Urinary bladder (tissue), 4 donors: ENCODE measurements around the gene CRYGN. TPM values are rescaled to one million over a fixed set of nuclear protein-coding genes. Genes with fewer than 3 reads are reported as not detected.

ENCODE experiments used
- DNase-seq: peaks from one replicate; pipeline ENCODE4 v3.0.0-alpha.2; 2015; ENCODE audit errors: extremely low spot score
- H3K27ac ChIP-seq: one replicate; pipeline ENCODE4 v1.5.1; 2013; ENCODE audit warnings: low read depth, mild to moderate bottlenecking, moderate library complexity
- H3K36me3 ChIP-seq: one replicate; pipeline ENCODE4 v1.6.1; 2013; ENCODE audit warnings: mild to moderate bottlenecking, moderate library complexity; ENCODE audit not compliant: insufficient read depth
- H3K4me1 ChIP-seq: one replicate; pipeline ENCODE4 v1.6.1; 2013; ENCODE audit warnings: mild to moderate bottlenecking, moderate library complexity; ENCODE audit not compliant: insufficient read depth
- H3K4me3 ChIP-seq: one replicate; pipeline ENCODE4 v1.5.1; 2013; ENCODE audit warnings: low read depth, low read length
- WGBS: extraction: QIAGEN DNeasy Blood & Tissue Kit; methylation state at CpG from one replicate; pipeline ENCODE4 v1.1.7; 2013; 5-methylcytosine and 5-hydroxymethylcytosine counted together
- polyA plus RNA-seq: library from polyadenylated mRNA; stranded (reverse); fragments of 200-250 nt; gene quantifications from one replicate; pipeline ENCODE4 v1.2.3, GENCODE V29; 2013
- total RNA-seq: library from RNA; depleted of rRNA; stranded (reverse); fragments of >200 nt; gene quantifications from one replicate; pipeline ENCODE4 v1.2.3, GENCODE V29; 2014
- donor health status: healthy with polysubstance abuse.
- donor health status: healthy.

Gene CRYGN
- total and polyA plus RNA-seq, 2 donors, result 0.16 to 0.67 TPM

DNA sequence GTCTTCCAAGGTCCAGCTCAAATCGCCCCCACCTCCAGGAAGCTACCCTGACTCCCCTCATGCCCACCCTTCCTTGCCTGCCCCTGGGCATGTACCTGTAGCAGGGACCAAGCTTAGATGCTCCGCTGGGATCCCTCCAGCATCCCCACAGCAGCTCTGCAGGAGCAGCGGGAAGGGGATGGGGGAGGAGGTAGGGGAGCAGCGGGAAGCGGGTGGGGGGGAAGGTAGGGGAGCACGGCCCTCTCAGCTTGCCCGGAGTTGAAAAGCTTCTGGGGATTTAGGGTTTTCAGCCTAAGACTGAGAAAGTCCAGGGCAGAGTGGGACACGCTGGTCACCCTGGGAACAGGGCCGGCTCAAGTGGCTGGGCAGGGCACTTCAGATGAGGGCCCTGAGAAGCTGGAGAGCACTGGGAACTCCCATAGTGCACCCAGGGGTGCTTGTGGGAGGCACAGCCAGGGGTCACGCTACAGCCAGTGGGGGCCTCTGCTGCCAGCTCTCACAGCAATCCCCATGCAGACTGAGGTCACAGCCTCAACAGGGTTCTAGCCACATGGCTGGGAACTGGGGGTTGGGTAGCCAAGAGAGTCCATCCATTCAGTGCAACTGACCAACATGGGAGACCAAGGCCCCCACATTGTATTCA, 43.5 kb downstream of the CRYGN start:
- Histone ChIP-seq H3K27ac (no peak overlapping the region), H3K4me1 (no peaks in the 10 kb centered on the region), H3K4me3 (no peak overlapping the region), H3K36me3 (no peaks in the 10 kb centered on the region)
- DNase-seq, result no peak
- WGBS, result 86% methylated on average over 10 of the region's 10 CpGs

DNA sequence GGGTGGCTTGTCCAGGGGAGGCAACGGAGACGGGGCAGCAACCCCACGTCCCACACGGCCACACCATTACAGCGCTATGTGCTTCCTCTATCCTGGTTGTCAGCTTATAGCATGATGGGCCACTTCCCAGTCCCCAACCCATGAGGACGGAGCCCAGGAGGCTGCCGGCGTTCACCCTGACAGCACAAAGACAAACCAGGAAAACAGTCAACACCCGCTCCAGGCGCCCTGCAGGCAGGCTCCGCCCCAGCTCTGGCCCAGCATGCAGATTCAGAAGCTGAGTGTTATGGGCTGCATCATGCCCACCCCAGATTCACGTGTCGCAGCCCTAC, 44.9 kb downstream of the CRYGN start:
- Histone ChIP-seq H3K4me3 (no peak overlapping the region), H3K4me1 (no peaks in the 10 kb centered on the region), H3K36me3 (no peaks in the 10 kb centered on the region), H3K27ac (no peak overlapping the region)
- WGBS, result 85% methylated on average over 13 of the region's 13 CpGs
- no peak for DNase-seq

DNA sequence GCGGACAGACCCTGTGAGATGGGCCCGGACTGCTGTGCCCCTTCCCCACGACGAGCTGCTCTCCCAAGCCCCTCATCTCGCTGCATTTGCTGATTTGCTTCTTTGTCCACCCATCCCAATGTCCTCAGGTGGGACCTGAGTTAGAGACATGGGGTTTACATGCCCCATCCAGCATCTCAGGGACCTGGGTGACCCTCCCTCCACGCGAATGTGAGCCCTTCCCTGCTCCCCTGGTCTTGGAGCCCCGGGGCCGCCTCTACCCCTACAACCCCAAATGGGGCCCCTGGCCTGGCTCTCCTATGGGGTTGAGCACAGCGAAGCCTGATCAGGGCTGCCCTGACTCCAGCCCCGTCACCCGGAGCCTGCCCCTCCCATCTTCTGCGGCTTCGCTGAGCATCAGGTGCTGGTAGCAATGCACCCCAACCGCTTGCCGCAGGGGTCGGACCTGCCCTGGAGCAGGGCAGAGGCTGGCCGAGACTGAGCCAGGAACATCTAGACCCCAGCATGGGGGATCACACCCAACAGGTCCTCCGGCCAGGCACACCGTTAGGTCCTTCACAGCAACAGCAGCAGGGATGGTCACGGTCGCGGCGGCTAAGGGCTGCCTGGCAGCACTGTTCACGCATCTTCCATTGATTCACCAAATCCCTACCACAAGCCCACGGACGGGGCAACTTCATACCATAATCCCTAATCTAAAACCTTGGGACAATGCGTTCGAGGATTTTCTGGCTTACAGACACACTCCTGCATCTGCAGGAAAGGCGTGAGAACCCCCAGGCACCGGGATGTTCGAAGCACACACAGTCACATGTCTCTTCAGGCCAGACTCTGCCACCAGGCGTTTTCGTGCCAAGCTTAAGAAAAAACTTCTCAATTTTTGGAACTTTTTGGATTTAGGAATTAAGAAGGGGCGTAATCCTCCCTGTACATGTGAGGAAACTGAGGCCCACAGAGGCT, 45.6 kb downstream of the CRYGN start:
- Histone ChIP-seq H3K4me1 (no peaks in the 10 kb centered on the region), H3K4me3 (no peak overlapping the region), H3K36me3 (no peaks in the 10 kb centered on the region), H3K27ac (no peak overlapping the region)
- no peak for DNase-seq
- 92% methylated on average over 35 of the region's 35 CpGs for WGBS

DNA sequence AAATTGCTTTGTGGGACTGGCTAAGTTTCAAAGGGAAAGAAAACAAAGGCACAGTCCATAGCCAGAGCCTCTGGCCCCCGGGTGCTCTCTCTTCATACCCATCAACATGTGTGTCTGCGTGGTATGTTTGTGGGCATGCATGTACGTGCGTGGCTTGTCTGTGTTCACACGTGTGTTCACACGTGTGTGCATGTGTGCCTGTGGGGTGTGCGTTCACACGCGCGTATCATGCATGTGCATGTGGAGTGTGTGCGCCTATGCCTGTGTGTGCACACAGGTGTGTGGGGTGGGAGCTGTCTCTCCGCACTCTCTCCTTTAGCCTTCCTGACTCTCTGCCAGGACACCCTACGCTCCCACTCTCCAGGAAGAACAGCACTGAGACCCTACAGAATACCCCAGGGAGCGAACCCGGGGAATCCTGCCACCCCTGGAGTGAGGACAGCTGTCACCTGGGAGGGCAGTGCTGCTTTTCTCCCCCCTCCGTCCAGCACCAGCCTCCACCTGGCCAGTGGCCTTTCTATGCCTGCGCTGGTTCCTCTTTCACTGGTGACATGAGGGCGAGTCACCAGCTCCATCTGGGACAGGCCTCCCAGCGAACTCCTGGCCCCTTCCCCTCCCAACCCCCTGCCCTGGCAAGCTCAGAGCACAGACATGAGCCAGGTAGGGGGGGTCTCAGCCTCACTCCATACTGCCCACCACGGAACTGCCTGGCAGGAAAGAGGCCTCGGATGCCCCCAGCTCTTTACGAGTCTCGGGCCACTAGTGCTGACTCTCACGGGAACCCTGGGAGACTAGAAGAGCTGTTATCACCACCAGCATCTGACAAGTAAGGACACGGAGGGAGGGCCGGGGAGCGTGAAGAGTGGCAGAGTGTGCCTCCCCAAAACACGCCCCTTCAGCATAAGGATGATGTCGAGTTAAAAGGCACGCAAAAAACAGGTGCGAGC, 46.6 kb downstream of the CRYGN start:
- DNase-seq, result no peak
- no peaks in the 10 kb centered on the region for H3K36me3 ChIP-seq
- no peaks in the 10 kb centered on the region for H3K4me1 ChIP-seq
- H3K27ac ChIP-seq, result no peak overlapping the region
- WGBS, result 84% methylated on average over 31 of the region's 31 CpGs
- no peak overlapping the region for H3K4me3 ChIP-seq

DNA sequence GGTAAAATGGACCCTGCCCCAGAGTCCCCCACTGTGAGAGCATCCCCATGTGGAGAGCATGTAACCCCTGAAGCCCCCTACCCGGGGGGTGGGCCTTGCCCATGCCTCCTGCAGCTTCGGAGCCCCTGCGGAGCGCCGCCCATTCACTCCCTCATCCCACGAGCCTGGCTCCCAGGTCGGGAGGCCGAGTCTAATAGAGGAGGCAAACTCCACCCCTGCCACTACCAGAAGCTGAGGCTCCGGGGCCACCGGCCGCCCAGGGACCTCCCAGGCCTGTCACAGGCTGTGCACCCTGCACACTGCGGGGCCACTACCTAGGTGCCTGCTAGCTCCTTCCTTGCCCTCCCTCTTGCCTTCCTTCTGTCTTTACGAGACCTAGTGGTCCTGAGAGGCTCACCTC, 47.5 kb downstream of the CRYGN start:
- H3K4me1 ChIP-seq, result no peaks in the 10 kb centered on the region
- no peaks in the 10 kb centered on the region for H3K36me3 ChIP-seq
- no peak overlapping the region for H3K27ac ChIP-seq
- WGBS, result 88% methylated on average over 13 of the region's 13 CpGs
- DNase-seq, result no peak
- no peak overlapping the region for H3K4me3 ChIP-seq

DNA sequence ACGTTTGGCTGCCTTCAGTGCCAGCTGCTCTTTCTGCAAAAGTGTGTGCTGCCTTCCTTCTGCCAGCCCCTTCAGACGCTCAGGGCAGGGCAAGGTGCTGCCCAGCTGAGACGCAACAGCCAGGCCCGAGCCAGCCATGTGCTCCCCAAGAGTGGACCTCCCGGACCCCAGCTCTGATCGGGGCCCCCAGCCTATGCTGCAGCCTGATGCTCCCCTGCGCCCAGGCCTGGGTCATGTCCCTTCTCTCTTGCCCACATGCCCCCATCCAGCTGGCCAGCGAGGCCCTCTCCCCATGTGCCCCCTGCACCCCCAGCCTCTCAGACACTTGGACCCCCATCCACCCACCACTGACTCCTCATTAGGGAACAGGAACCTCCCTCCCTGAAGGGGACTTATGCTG, 47.9 kb downstream of the CRYGN start:
- no peak for DNase-seq
- WGBS, result 95% methylated on average over 8 of the region's 8 CpGs

DNA sequence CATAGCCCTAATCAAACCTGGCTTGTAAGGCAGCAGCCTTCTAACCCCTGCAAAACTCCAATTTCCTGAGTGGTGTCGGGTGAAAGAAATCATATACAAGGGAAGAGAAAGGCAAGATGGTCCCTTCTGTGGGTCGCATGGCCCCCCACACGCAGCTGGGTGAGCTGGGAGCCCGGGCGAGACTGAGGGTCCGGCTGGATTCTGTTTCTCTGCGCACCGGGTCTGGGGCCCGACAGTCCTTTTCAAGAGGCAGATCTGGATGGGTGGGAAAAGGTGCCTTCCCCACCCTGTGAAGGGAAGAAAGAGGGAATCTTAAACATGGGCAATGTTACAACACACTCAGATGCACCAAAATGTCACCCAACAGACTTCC, 48.6 kb downstream of the CRYGN start:
- no peak for DNase-seq

More for the DNA sequence above, 47.9 kb downstream of the CRYGN start:
- no peaks in the 10 kb centered on the region for H3K36me3 ChIP-seq
- no peaks in the 10 kb centered on the region for H3K4me1 ChIP-seq
- no peak overlapping the region for H3K4me3 ChIP-seq
- no peak overlapping the region for H3K27ac ChIP-seq

DNA sequence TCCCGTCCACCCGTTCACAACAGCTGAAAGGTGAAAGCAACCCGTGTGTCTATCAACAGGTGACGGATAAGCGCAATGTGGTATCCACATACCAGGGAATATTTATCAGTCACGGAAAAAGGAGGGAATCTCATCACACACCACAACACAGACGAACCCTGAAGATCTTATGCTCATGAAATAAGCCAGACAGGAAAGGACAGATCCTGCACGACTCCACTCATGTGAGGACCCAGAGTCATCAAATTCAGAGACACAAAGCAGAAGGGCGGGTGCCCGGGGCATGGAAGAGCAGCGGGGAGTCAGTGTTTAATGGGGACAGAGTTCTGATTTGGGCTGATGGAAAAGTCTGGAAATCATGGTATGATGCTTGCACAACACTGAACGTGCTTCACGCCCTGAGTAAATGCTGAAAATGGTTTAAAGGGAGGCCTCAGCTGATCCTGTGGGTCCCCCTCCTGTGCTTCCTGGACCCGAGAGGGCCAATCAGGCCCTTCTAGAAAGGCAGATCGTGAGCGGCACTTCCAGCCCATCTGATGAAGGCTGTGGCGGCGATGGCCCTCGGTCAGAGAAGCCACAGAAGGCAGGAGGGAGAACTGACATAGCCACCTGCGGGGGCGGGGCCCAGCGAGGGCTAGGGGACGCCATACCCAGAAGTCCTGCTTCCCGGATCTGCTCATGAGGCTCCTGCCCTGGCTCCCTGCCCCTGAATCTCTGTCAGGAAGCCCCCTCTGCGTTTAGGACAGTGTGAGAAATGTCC, 49.2 kb downstream of the CRYGN start:
- 87% methylated on average over 25 of the region's 25 CpGs for WGBS
- Histone ChIP-seq H3K36me3 (no peaks in the 10 kb centered on the region), H3K27ac (no peak overlapping the region), H3K4me3 (no peak overlapping the region), H3K4me1 (no peaks in the 10 kb centered on the region)
- no peak for DNase-seq

More for the DNA sequence above, 48.6 kb downstream of the CRYGN start:
- H3K4me1 ChIP-seq, result no peaks in the 10 kb centered on the region
- no peaks in the 10 kb centered on the region for H3K36me3 ChIP-seq
- no peak overlapping the region for H3K4me3 ChIP-seq
- H3K27ac ChIP-seq, result no peak overlapping the region
- 92% methylated on average over 9 of the region's 9 CpGs for WGBS

DNA sequence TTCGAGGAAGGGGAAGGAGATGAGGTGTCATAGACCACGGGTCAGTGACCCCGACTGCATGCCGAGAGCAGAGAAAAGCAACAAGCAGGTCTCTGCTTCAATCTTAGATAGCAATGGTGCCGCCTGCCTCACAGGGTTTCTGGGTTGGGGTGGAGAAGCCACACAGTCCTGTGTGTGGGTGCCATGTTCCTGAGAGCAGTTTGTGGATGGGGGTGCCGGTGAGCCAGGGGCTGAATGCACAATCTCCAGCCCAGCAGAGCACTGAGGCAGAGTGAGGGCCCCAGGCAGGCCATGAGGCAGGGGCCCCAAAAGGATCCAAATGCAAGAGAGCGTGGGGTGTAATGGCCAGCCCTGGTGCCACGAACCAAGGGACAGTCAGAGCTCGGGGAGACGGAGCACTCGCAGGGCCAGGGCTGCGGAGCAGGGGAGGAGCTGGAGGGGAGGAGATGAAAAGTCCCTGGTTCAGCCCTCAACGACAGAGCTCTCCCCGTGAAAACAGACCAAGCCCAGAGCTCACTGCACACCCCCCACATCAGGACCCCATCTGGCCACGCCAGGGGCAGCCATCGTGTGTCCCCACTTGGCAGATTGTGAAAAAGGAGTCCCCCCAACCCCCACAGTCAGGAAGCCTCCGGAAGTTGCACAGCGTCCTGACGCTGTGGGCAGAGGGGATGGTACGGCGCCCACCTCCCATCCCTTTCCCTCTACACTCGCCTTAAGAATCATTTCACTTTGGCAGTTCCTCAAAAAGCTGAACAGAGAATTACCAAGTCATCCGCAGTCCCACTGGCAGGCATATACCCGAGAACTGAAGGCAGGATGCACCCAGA, 50.0 kb downstream of the CRYGN start:
- Histone ChIP-seq H3K4me1 (no peaks in the 10 kb centered on the region), H3K4me3 (no peak overlapping the region), H3K36me3 (no peaks in the 10 kb centered on the region), H3K27ac (no peak overlapping the region)
- WGBS, result 89% methylated on average over 24 of the region's 24 CpGs
- DNase-seq, result no peak

DNA sequence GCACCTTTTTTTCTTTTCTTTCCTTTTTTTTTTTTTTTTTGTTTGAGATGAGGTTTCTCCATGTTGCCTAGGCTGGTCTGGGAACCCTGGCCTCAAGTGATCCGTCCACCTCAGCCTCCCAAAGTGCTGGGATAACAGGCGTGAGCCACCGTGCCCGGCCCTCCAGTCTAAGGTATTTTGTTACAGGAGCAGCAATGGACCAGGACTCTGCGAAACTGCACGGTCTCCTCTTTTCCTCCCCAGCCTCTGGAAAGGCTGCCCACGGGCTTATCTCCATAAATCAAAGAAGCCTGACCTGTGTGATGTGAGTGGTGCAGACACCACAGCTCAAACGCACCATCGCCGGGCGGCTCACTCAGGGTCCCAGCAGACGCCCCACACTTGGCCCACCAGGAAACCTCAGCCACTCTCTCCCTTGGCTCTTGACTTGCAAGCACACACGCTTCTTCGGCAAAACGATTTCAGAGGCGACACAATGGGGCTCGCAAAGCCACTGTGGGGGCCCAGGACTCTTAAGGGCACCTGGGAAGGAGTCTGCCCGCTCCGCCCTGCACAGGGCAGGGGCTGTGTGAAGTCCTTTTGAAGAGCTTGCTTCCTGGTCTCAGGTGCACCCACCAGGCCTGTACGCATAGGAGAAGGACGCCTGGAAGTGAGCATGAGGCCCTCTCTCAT, 50.7 kb downstream of the CRYGN start:
- no peak overlapping the region for H3K4me3 ChIP-seq
- no peaks in the 10 kb centered on the region for H3K36me3 ChIP-seq
- no peaks in the 10 kb centered on the region for H3K4me1 ChIP-seq
- 92% methylated on average over 21 of the region's 21 CpGs for WGBS
- no peak for DNase-seq
- no peak overlapping the region for H3K27ac ChIP-seq

DNA sequence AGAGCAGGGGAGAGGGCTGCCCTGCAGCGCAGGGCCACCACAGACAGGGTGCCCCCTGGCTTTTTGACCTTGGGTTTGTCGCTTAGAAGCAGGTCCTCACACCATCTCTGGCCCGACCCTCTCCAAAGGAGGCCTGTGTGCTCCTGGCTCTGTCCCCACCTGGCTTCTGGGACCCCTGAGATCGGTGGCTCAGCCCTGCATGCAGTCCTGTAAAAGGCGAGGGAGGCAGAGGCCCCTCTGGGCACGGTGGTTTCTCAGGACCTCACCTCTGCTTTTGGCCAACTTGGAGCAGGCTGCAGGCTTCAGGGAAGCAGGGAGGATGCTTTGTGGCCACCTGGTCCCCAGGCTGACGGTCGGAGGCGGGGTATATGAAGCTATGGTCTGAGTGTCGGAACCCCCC, 51.5 kb downstream of the CRYGN start:
- 95% methylated on average over 10 of the region's 10 CpGs for WGBS
- no peaks in the 10 kb centered on the region for H3K36me3 ChIP-seq
- no peaks in the 10 kb centered on the region for H3K4me1 ChIP-seq
- no peak overlapping the region for H3K4me3 ChIP-seq
- H3K27ac ChIP-seq, result no peak overlapping the region
- DNase-seq, result no peak

DNA sequence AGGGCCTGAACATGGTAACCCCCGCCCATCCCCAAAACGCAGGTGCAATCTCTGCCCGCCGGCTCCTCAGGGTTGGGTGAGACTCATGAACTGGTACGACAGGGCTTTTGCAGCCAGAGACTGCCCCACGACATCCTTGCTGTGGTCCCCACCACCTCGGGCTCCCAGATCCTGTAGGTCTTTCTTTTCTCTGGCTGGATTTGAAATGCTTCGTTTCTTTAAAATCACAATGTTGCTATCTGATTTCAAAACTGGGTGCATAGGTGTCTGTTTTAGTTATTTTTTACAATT, 52.0 kb downstream of the CRYGN start:
- no peaks in the 10 kb centered on the region for H3K36me3 ChIP-seq
- no peaks in the 10 kb centered on the region for H3K4me1 ChIP-seq
- WGBS, result 94% methylated on average over 8 of the region's 8 CpGs
- DNase-seq, result no peak
- H3K27ac ChIP-seq, result no peak overlapping the region
- H3K4me3 ChIP-seq, result no peak overlapping the region
